SK-N-SH (cell line): Measurements from ENCODE around the gene TMEM129. TPM values are rescaled to one million over a fixed set of nuclear protein-coding genes. Genes with fewer than 3 reads are reported as not detected.

Experiments used
- CTCF ChIA-PET: fragments of 300-600, 350-600 bp; formaldehyde crosslinking; extraction: SDS; loops from one replicate; lab custom pipeline; 2021; lab: Yijun Ruan, JAX
- POLR2A ChIA-PET: fragments of 350-600 bp; sonication (Branson Sonifier 250); formaldehyde crosslinking; extraction: SDS; loops from one replicate; lab custom pipeline; 2020; ENCODE audit warnings: antibody characterized with exemption, inconsistent platforms; lab: Yijun Ruan, JAX
- DNase-seq: peaks from one replicate; pipeline ENCODE4 v3.0.0; 2012
- H2AFZ ChIP-seq: fragments of 200-600 bp; sonication (generic); 2 replicates; pipeline ENCODE4 v1.8.1; 2016; ENCODE audit warnings: antibody characterized with exemption, mild to moderate bottlenecking, low read depth
- H3F3A ChIP-seq: fragments of 200-600 bp; sonication (generic); replicated peaks from 2 replicates; pipeline ENCODE3; 2016; ENCODE audit warnings: antibody characterized with exemption, mild to moderate bottlenecking; ENCODE audit not compliant: insufficient read depth
- H3K27ac ChIP-seq, 2 experiments: fragments of 200-500 bp in 1 of 2; fragments of 200-600 bp in 1 of 2; sonication (Bioruptor generic) in 1 of 2; sonication (generic), shearing (Covaris generic) in 1 of 2; 2 replicates each; pipeline versions ENCODE4 v1.5.1 to v1.6.1; 2014 to 2016; ENCODE audit warnings: low read depth in 2 of 2, inconsistent platforms in 1 of 2, low read length in 1 of 2, mild to moderate bottlenecking in 1 of 2, mixed read lengths in 1 of 2
- H3K27me3 ChIP-seq: fragments of 200-600 bp; sonication (generic), shearing (Covaris generic); 2 replicates; pipeline ENCODE4 v1.6.1; 2016; ENCODE audit warnings: mixed run types; ENCODE audit not compliant: insufficient read depth
- H3K36me3 ChIP-seq, 2 experiments: fragments of 200-500 bp in 1 of 2; fragments of 200-600 bp in 1 of 2; sonication (Bioruptor generic) in 1 of 2; sonication (generic) in 1 of 2; replicated peaks in 1 of 2; 2 replicates each; pipeline versions ENCODE3 to v1.5.1; 2014 to 2016; ENCODE audit warnings: low read length in 1 of 2, mild to moderate bottlenecking in 1 of 2; ENCODE audit not compliant: insufficient read depth in 2 of 2, control insufficient read depth in 1 of 2
- H3K4me1 ChIP-seq, 2 experiments: fragments of 200-500 bp in 1 of 2; fragments of 200-600 bp in 1 of 2; sonication (Bioruptor generic) in 1 of 2; sonication (generic), shearing (Covaris generic) in 1 of 2; 2 replicates each; pipeline versions ENCODE4 v1.5.1 to v1.6.1; 2014 to 2016; ENCODE audit warnings: low read depth in 1 of 2, low read length in 1 of 2, mixed run types in 1 of 2; ENCODE audit not compliant: insufficient read depth in 2 of 2, control insufficient read depth in 1 of 2
- H3K4me2 ChIP-seq: fragments of 200-600 bp; sonication (generic), shearing (Covaris generic); 2 replicates; pipeline ENCODE4 v1.6.1; 2017; ENCODE audit warnings: mixed run types
- H3K4me3 ChIP-seq, 2 experiments: fragments of 200-500 bp in 1 of 2; fragments of 200-600 bp in 1 of 2; sonication (Bioruptor generic) in 1 of 2; sonication (generic), shearing (Covaris generic) in 1 of 2; 2 replicates each; pipeline versions ENCODE4 v1.5.1 to v1.8.1; 2014 to 2016; ENCODE audit warnings: low read depth in 2 of 2, inconsistent platforms in 1 of 2, low read length in 1 of 2, mild to moderate bottlenecking in 1 of 2, mixed read lengths in 1 of 2, moderate library complexity in 1 of 2
- H3K79me2 ChIP-seq: fragments of 200-600 bp; sonication (generic); 2 replicates; pipeline ENCODE4 v1.8.1; 2017; ENCODE audit warnings: mild to moderate bottlenecking; ENCODE audit not compliant: insufficient read depth
- H3K9ac ChIP-seq: fragments of 200-600 bp; sonication (generic); 2 replicates; pipeline ENCODE4 v1.6.1; 2017; ENCODE audit warnings: mixed run types
- H3K9me2 ChIP-seq: fragments of 200-600 bp; sonication (generic); 2 replicates; pipeline ENCODE4 v1.6.1; 2017; ENCODE audit warnings: mixed run types
- H3K9me3 ChIP-seq: fragments of 200-600 bp; sonication (generic); 2 replicates; pipeline ENCODE4 v1.6.1; 2017; ENCODE audit warnings: mixed run types, mild to moderate bottlenecking, moderate library complexity
- H4K20me1 ChIP-seq: fragments of 200-600 bp; sonication (generic); 2 replicates; pipeline ENCODE4 v1.6.1; 2017; ENCODE audit warnings: mild to moderate bottlenecking, mixed run types; ENCODE audit not compliant: insufficient read depth
- CTCF ChIP-seq: fragments of 200-600 bp; sonication (generic); IDR thresholded peaks from 2 replicates; pipeline ENCODE4 v1.6.1; 2017; ENCODE audit warnings: antibody characterized with exemption, mild to moderate bottlenecking, moderate library complexity
- ELF1 ChIP-seq: IDR thresholded peaks from 2 replicates; pipeline ENCODE4 v1.4.0; 2012
- EP300 ChIP-seq, 2 experiments: IDR thresholded peaks; 2 replicates each; pipeline versions ENCODE4 v1.4.0 to v1.6.1; 2012; ENCODE audit warnings: borderline replicate concordance in 1 of 2, low read depth in 1 of 2, low read length in 1 of 2
- EZH2phosphoT487 ChIP-seq: fragments of 200-600 bp; sonication (generic); IDR thresholded peaks from 2 replicates; pipeline ENCODE4 v1.6.1; 2017; ENCODE audit warnings: low read depth, mixed run types, mild to moderate bottlenecking, antibody characterized with exemption, moderate library complexity, borderline replicate concordance
- FOSL2 ChIP-seq: IDR thresholded peaks from 2 replicates; pipeline ENCODE4 v1.4.0; 2012; ENCODE audit warnings: low read depth, mild to moderate bottlenecking, moderate library complexity, borderline replicate concordance
- FOXJ3 ChIP-seq: sonication (generic); formaldehyde crosslinking; IDR thresholded peaks from 2 replicates; pipeline ENCODE4 v1.5.1; 2020; ENCODE audit warnings: mild to moderate bottlenecking, missing genetic modification reagents
- GABPA ChIP-seq: IDR thresholded peaks from 2 replicates; pipeline ENCODE4 v1.4.0; 2012; ENCODE audit warnings: low read depth, mild to moderate bottlenecking
- MEF2A ChIP-seq: IDR thresholded peaks from 2 replicates; pipeline ENCODE4 v1.4.0; 2012; ENCODE audit warnings: low read depth, borderline replicate concordance
- NFIC ChIP-seq: IDR thresholded peaks from 2 replicates; pipeline ENCODE4 v1.4.0; 2012; ENCODE audit warnings: borderline replicate concordance
- RCOR1 ChIP-seq: fragments of 150-350 bp; IDR thresholded peaks from 2 replicates; pipeline ENCODE4 v1.6.1; 2017; ENCODE audit warnings: antibody characterized with exemption, low read length
- SMC3 ChIP-seq: IDR thresholded peaks from 2 replicates; pipeline ENCODE4 v1.6.1; 2012; ENCODE audit warnings: low read depth, low read length, improper control_type of control experiment
- TAF1 ChIP-seq: IDR thresholded peaks from 2 replicates; pipeline ENCODE4 v1.6.1; 2012; ENCODE audit warnings: low read depth, mild to moderate bottlenecking, low read length, moderate library complexity, borderline replicate concordance
- TCF12 ChIP-seq: IDR thresholded peaks from 2 replicates; pipeline ENCODE4 v1.4.0; 2012
- TEAD4 ChIP-seq: IDR thresholded peaks from 2 replicates; pipeline ENCODE4 v1.4.0; 2012; ENCODE audit warnings: mild to moderate bottlenecking, borderline replicate concordance; ENCODE audit not compliant: insufficient read depth
- YY1 ChIP-seq: IDR thresholded peaks from 2 replicates; pipeline ENCODE4 v1.4.0; 2012; ENCODE audit warnings: low read depth, mild to moderate bottlenecking
- ZBTB33 ChIP-seq: IDR thresholded peaks from 2 replicates; pipeline ENCODE4 v1.4.0; 2012; ENCODE audit warnings: low read depth, borderline replicate concordance
- WGBS: methylation state at CpG from one replicate; pipeline ENCODE4 v1.1.6; 2017; ENCODE audit warnings: low lambda C conversion rate; 5-methylcytosine and 5-hydroxymethylcytosine counted together
- polyA plus RNA-seq, 3 experiments: library from polyadenylated mRNA; depleted of rRNA; stranded (reverse); fragments of >200 nt; gene quantifications; 2 replicates each; pipeline ENCODE4 v1.2.3, GENCODE V29; 2012

Gene TMEM129
- polyA plus RNA-seq, 1 of the 3 experiments (the other 2 are of a cell fraction) = 36.5 TPM

GRCh38 chr4:1743551-1743950 lies 22.4 kb upstream of the TMEM129 start (continued):
- TF ChIP-seq ZBTB33 = no peak
- TF ChIP-seq EZH2phosphoT487 = no peak
- no peak for TF ChIP-seq TEAD4

GRCh38 chr4:1741208-1741607 lies 20.1 kb upstream of the TMEM129 start:
- Histone ChIP-seq H3F3A (peaks cover 3% of the 10 kb centered on the region), H3K4me2 (no peak overlapping the region), H3K4me1 (no peaks in the 10 kb centered on the region; a peak in 1 of 4 replicates), H3K9me3 (no peaks in the 10 kb centered on the region), H3K36me3 (peaks cover 40 to 43% of the 10 kb centered on the region in 2 experiments), H2AFZ (no peak overlapping the region), H3K79me2 (no peaks in the 10 kb centered on the region), H3K9me2 (no peaks in the 10 kb centered on the region), H3K9ac (no peak overlapping the region), H3K27ac (no peak overlapping the region), H3K4me3 (no peak overlapping the region), H4K20me1 (0 out of 2 replicates have a peak, but pooled peaks cover 3% of the 10 kb centered on the region), H3K27me3 (no peaks in the 10 kb centered on the region)
- CTCF ChIA-PET = interaction anchor here (0.9 to 2.5 kb wide), 5 partner anchors 11 to 69 kb away, joined by 4 to 14 read pairs (median 7); no protein-coding TSS in a partner anchor
- DNase-seq = no peak
- TF ChIP-seq ZBTB33 = no peak
- no peak for TF ChIP-seq GABPA
- no peak for TF ChIP-seq RCOR1
- no peak for TF ChIP-seq TCF12
- TF ChIP-seq SMC3 = no peak
- no peak for TF ChIP-seq YY1
- no peak for TF ChIP-seq MEF2A
- no peak for TF ChIP-seq TEAD4
- TF ChIP-seq CTCF = no peak
- no peak for TF ChIP-seq EP300 (IDR thresholded peaks at IDR 0.05; ENCODE audit: borderline replicate concordance in 1 of 2, low read depth in 1 of 2, low read length in 1 of 2)
- no peak for TF ChIP-seq FOXJ3 (CRISPR knock-in tag)
- TF ChIP-seq NFIC = no peak
- TF ChIP-seq FOSL2 = no peak
- no peak for TF ChIP-seq TAF1
- TF ChIP-seq ELF1 = no peak
- POLR2A ChIA-PET = no interaction called here
- WGBS = no CpG with 5 or more reads among the region's 17 CpGs
